HEK293 (cell line): ENCODE data around the gene SURF1.

Experiments
- CTCF ChIA-PET: fragments of 350-600 bp; formaldehyde crosslinking; extraction: SDS; loops from one replicate; lab custom pipeline; 2021; ENCODE audit warnings: antibody characterized with exemption; lab: Yijun Ruan, JAX
- POLR2A ChIA-PET: fragments of 300-600 bp; formaldehyde crosslinking; extraction: SDS; loops from one replicate; lab custom pipeline; 2020; ENCODE audit warnings: antibody characterized with exemption, inconsistent platforms; lab: Yijun Ruan, JAX
- H3K27ac ChIP-seq: fragments of 200-500 bp; sonication (Bioruptor generic); 2 replicates; pipeline ENCODE4 v1.5.1; 2014; ENCODE audit warnings: low read depth, low read length, control low read depth, inconsistent platforms; ENCODE audit errors: extremely low read depth
- H3K36me3 ChIP-seq, 2 experiments: fragments of 200-500 bp in 1 of 2; sonication (Bioruptor generic) in 1 of 2; 1 replicate in 1 of 2; 2 replicates in 1 of 2; pipeline ENCODE4 v1.5.1; 2014 to 2017; ENCODE audit warnings: inconsistent platforms in 2 of 2, low read length in 2 of 2; ENCODE audit not compliant: control insufficient read depth in 2 of 2, insufficient read depth in 1 of 2
- H3K4me1 ChIP-seq: fragments of 200-500 bp; sonication (Bioruptor generic); 2 replicates; pipeline ENCODE4 v1.5.1; 2014; ENCODE audit warnings: mild to moderate bottlenecking, low read length, inconsistent platforms; ENCODE audit not compliant: control insufficient read depth, insufficient read depth
- H3K4me3 ChIP-seq: 2 replicates; pipeline ENCODE4 v1.5.1; 2011; ENCODE audit warnings: low read depth, mild to moderate bottlenecking, control low read depth, low read length, moderate library complexity
- H3K9me3 ChIP-seq: fragments of 200-500 bp; sonication (Bioruptor generic); 2 replicates; pipeline ENCODE4 v1.5.1; 2014; ENCODE audit warnings: low read depth, low read length, inconsistent platforms; ENCODE audit not compliant: control insufficient read depth, insufficient read depth
- BCL11B ChIP-seq: fragments of 450-650 bp; formaldehyde crosslinking; IDR thresholded peaks from 2 replicates; pipeline ENCODE4 v1.5.1; 2016; ENCODE audit warnings: low read depth, missing biosample characterization, missing genetic modification characterization
- GLIS2 ChIP-seq: fragments of 450-650 bp; formaldehyde crosslinking; IDR thresholded peaks from 2 replicates; pipeline ENCODE4 v1.5.1; 2016; ENCODE audit warnings: missing biosample characterization, missing genetic modification characterization
- MZF1 ChIP-seq: fragments of 450-650 bp; formaldehyde crosslinking; IDR thresholded peaks from 2 replicates; pipeline ENCODE4 v1.5.1; 2017; ENCODE audit warnings: missing biosample characterization, missing genetic modification characterization, borderline replicate concordance
- PRDM10 ChIP-seq: fragments of 450-650 bp; formaldehyde crosslinking; IDR thresholded peaks from 2 replicates; pipeline ENCODE4 v1.5.1; 2016; ENCODE audit warnings: missing biosample characterization, missing genetic modification characterization
- SETDB1 ChIP-seq: IDR thresholded peaks from one replicate; pipeline ENCODE4 v1.6.1; 2017; ENCODE audit warnings: mild to moderate bottlenecking, low read length, moderate library complexity, mixed read lengths; ENCODE audit not compliant: insufficient read length
- TSHZ1 ChIP-seq: fragments of 450-650 bp; formaldehyde crosslinking; IDR thresholded peaks from 2 replicates; pipeline ENCODE4 v1.5.1; 2016; ENCODE audit warnings: missing biosample characterization, missing genetic modification characterization, borderline replicate concordance
- ZNF112 ChIP-seq: fragments of 450-650 bp; formaldehyde crosslinking; IDR thresholded peaks from 2 replicates; pipeline ENCODE4 v1.5.0; 2017; ENCODE audit warnings: missing biosample characterization, missing genetic modification characterization
- ZNF138 ChIP-seq: fragments of 450-650 bp; formaldehyde crosslinking; IDR thresholded peaks from 2 replicates; pipeline ENCODE4 v1.5.1; 2016; ENCODE audit warnings: missing biosample characterization, missing genetic modification characterization, borderline replicate concordance
- ZNF19 ChIP-seq: fragments of 450-650 bp; formaldehyde crosslinking; IDR thresholded peaks from 2 replicates; pipeline ENCODE4; 2016; ENCODE audit warnings: missing biosample characterization, missing genetic modification characterization, low read depth
- ZNF433 ChIP-seq: fragments of 450-650 bp; formaldehyde crosslinking; IDR thresholded peaks from 2 replicates; pipeline ENCODE4 v1.5.1; 2016; ENCODE audit warnings: missing biosample characterization, missing genetic modification characterization, low read depth
- ZNF48 ChIP-seq: fragments of 450-650 bp; formaldehyde crosslinking; IDR thresholded peaks from 2 replicates; pipeline ENCODE4 v1.5.1; 2016; ENCODE audit warnings: missing biosample characterization, missing genetic modification characterization
- ZNF521 ChIP-seq: fragments of 450-650 bp; formaldehyde crosslinking; IDR thresholded peaks from 2 replicates; pipeline ENCODE4 v1.5.1; 2017; ENCODE audit warnings: missing biosample characterization, mild to moderate bottlenecking, missing genetic modification characterization
- ZNF530 ChIP-seq: fragments of 450-650 bp; formaldehyde crosslinking; IDR thresholded peaks from 2 replicates; pipeline ENCODE4 v1.5.1; 2016; ENCODE audit warnings: low read depth, missing biosample characterization, missing genetic modification characterization
- ZNF544 ChIP-seq: fragments of 450-650 bp; formaldehyde crosslinking; IDR thresholded peaks from 2 replicates; pipeline ENCODE4 v1.5.0; 2017; ENCODE audit warnings: missing biosample characterization, missing genetic modification characterization
- ZNF555 ChIP-seq: fragments of 450-650 bp; formaldehyde crosslinking; conservative IDR thresholded peaks from 2 replicates; pipeline ENCODE4 v1.5.1; 2017; ENCODE audit warnings: missing biosample characterization, mild to moderate bottlenecking, missing genetic modification characterization, inconsistent platforms
- ZNF585B ChIP-seq: fragments of 450-650 bp; formaldehyde crosslinking; IDR thresholded peaks from 2 replicates; pipeline ENCODE4 v1.5.1; 2016; ENCODE audit warnings: missing biosample characterization, missing genetic modification characterization
- ZNF645 ChIP-seq: fragments of 450-650 bp; formaldehyde crosslinking; IDR thresholded peaks from 2 replicates; pipeline ENCODE4; 2016; ENCODE audit warnings: missing biosample characterization, missing genetic modification characterization
- ZNF785 ChIP-seq: fragments of 450-650 bp; formaldehyde crosslinking; IDR thresholded peaks from 2 replicates; pipeline ENCODE4 v1.5.1; 2016; ENCODE audit warnings: missing biosample characterization, missing genetic modification characterization
- ZNF830 ChIP-seq: fragments of 450-650 bp; IDR thresholded peaks from 2 replicates; pipeline ENCODE4 v1.5.0; 2018; ENCODE audit warnings: missing biosample characterization, missing genetic modification characterization, low read depth, mild to moderate bottlenecking, moderate library complexity
- ZNF837 ChIP-seq: fragments of 450-650 bp; formaldehyde crosslinking; IDR thresholded peaks from 2 replicates; pipeline ENCODE4 v1.5.1; 2016; ENCODE audit warnings: missing biosample characterization, missing genetic modification characterization

SURF1 gene

GRCh38 chr9:133379153-133380086 is 23.1 kb upstream of the SURF1 start:
- Histone ChIP-seq H3K4me3 (no peak overlapping the region), H3K9me3 (no peaks in the 10 kb centered on the region), H3K27ac (no peak overlapping the region), H3K4me1 (peaks cover 5% of the 10 kb centered on the region), H3K36me3 (no peaks in the 10 kb centered on the region)
- ChIA-PET CTCF (interaction anchor here (0.7 to 1.6 kb wide), 6 partner anchors 10 to 194 kb away, joined by 3 to 7 read pairs (median 4); no protein-coding TSS in a partner anchor), POLR2A (interaction anchor here (1.0 to 3.0 kb wide), 4 partner anchors 15 to 32 kb away, joined by 3 to 18 read pairs (median 6); partner anchors contain the start of genes MED22, RPL7A, SURF1 and SURF2)
- TF ChIP-seq ZNF521 (tag by site-specific recombination) (no peak), SETDB1 (no peak), ZNF19 (no peak), ZNF785 (no peak), ZNF433 (no peak), ZNF48 (tag by site-specific recombination) (no peak), ZNF112 (no peak), GLIS2 (tag by site-specific recombination) (no peak), ZNF555 (tag by site-specific recombination) (no peak), PRDM10 (tag by site-specific recombination) (no peak), ZNF585B (tag by site-specific recombination) (no peak), ZNF530 (tag by site-specific recombination) (no peak), MZF1 (tag by site-specific recombination) (no peak), BCL11B (tag by site-specific recombination) (no peak), ZNF138 (tag by site-specific recombination) (no peak), TSHZ1 (no peak), ZNF837 (tag by site-specific recombination) (no peak), ZNF830 (tag by site-specific recombination) (no peak), ZNF645 (tag by site-specific recombination) (no peak), ZNF544 (tag by site-specific recombination) (no peak)
